OCI-LY1 (cell line): ENCODE results near the gene PPP2R2D.

ENCODE experiments used
- EZH2 ChIP-seq: fragments of 200-600 bp; sonication (generic), shearing (Covaris generic); IDR thresholded peaks from 2 replicates; pipeline ENCODE4 v1.8.0; 2017; ENCODE audit warnings: borderline replicate concordance, mixed run types, mild to moderate bottlenecking, antibody characterized with exemption, low read length, moderate library complexity, mixed read lengths
- TF ChIP-seq, protein P1 (sequence below): fragments of 200-600 bp; sonication (generic), shearing (Covaris generic); IDR thresholded peaks from 2 replicates; pipeline ENCODE4 v1.5.1; 2017; ENCODE audit warnings: mild to moderate bottlenecking, antibody characterized with exemption, low read length, moderate library complexity, mixed read lengths

DNA sequence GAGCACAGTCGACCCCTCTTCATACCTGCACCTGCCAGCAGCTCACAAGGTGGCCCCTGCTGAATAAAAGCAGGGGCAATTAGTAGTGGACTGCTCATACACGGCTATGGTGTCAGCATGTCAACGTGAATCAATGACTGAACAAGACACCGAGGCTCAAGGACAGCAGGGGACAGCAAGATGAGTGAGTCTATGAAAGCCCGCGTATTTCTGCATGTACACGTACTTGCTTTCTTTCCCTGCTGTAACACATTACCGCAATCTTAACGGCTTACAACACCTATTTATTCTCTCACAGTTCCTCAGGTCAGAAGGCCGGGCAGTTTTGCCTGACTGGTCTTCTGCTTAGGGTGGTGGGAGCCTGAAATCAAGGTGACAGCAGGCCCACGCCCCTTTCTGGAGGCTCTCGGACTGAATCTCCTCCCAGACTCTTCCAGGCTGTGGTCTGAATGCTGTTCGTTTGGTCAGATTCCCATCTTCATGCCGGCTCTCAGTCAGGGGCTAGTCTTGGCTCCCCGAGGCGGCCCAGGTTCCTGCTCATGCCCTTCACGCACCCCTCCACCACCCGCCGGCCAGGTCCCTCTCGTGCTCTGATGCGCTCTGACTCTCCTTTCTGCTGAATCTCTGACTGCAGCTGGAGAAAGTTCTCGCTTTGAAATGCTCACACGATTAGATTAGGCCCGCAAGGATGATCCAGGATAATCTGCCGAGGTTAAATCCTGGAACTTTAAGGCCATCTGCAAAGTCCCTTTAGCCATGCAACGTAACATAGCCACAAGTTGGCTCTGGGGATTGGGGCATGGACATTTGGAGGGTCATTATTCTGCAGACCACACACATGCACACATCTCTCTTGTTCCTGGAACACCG is 7.8 kb upstream of the PPP2R2D start:
- TF ChIP-seq, protein P1, sequence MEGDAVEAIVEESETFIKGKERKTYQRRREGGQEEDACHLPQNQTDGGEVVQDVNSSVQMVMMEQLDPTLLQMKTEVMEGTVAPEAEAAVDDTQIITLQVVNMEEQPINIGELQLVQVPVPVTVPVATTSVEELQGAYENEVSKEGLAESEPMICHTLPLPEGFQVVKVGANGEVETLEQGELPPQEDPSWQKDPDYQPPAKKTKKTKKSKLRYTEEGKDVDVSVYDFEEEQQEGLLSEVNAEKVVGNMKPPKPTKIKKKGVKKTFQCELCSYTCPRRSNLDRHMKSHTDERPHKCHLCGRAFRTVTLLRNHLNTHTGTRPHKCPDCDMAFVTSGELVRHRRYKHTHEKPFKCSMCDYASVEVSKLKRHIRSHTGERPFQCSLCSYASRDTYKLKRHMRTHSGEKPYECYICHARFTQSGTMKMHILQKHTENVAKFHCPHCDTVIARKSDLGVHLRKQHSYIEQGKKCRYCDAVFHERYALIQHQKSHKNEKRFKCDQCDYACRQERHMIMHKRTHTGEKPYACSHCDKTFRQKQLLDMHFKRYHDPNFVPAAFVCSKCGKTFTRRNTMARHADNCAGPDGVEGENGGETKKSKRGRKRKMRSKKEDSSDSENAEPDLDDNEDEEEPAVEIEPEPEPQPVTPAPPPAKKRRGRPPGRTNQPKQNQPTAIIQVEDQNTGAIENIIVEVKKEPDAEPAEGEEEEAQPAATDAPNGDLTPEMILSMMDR, result no peak
- TF ChIP-seq EZH2, result no peak
